GM04503 (cell line): Measurements from ENCODE around the gene DLG2.
"Not testable (repeated sequence)": the region's sequence is repeated elsewhere in the genome, so short reads cannot be mapped to it uniquely, and the experiment has no call there.

Experiments used
- DNase-seq: peaks from one replicate; pipeline ENCODE4 v3.0.0-alpha.2; 2012; ENCODE audit warnings: low read depth

Gene DLG2

DNA sequence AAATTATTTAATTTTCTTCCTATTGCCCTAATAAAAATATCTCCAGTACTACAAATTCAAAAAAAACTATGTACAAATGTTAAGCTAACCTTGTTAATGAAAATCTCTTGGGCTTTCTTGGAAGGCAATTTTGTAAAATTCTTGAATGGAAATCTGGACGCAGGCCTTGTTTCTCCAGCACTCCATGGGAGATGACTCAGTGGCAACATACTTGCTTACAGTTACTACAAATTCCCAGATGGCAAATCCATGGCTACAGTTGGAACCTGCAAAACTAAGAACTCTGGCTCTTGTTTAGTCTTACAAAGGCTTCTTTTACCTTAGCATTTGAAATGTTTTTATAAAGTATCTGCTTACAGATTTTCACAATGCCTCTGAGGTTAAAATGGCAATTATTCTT, 725.2 kb downstream of the DLG2 start:
- peak; percentile 48 for DNase-seq

GRCh38 chr11:84899740-84900139, 727.4 kb downstream of the DLG2 start:
- DNase-seq: no peak

DNA sequence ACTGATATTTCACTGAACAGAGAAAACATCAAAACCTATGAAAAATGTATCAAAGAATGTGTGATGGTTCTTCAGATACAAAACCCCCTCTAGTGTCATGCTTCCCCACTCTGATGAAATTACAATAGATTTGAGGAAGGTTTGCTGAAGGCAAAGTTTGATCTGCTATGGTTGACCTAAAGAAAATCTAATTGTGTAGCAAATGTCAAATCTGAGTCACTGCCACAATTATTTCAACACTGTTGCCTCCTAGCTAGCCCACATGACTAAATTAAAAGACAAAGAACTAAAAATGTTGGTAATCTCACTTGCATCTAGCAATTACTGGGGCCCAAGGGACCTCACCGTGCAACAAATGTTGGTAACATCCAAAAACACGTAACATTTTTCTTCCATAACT, 728.0 kb downstream of the DLG2 start:
- no peak for DNase-seq

DNA sequence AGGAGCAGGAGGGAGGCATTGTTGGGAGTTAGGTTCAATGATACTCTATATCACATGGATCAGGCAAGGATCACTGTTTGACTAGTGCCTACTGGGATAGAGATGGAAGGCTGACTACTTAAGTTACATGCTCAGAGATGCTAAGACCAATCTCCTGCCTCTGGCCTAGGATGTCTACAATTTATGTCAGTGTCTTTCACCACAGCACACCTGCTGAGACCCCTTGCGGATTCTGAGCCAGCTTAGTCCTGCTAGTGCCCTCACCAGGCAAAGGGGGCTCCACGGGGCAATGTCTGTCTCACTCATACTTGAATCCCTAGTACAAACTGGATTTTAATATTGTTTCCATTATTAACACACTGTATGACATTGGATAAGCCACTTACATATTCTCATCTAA, 732.5 kb downstream of the DLG2 start:
- DNase-seq: no peak

DNA sequence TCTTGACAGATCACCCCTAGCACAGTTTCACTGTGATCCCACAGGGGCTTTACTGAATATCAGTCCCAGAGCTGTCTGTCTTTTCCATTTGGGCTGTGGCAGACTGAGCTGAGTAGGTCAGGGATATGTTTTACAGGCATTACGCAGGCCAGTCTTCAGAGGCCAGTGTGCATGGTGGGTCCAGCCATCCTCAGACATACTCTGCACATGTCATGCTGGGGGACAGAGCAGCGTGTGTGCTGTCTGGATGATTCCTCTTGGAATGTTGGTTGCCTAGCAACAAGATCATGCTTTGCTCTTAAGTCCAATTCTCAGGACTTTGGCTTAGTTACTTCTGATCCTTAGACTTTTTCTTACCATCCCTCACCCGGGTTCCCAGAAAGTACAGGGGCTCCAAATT, 736.5 kb downstream of the DLG2 start:
- no peak for DNase-seq

DNA sequence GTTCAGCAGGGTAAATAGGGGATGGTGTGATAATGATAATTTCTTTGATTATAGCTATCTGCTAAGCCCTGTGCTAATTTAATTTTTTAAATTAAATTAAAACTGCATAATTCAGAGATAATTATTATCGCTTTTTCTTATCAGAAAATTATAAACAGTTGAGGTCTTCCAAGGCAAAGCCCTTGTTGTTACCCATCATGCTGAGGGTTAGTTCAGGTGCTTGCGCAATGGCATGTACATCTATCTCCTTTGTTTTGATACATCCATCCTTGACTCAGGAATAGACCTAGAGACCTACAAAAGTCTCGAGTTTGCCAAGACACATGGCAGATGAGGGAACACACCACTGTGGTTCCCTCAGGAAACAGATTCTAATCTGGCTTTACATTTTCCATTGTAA, 737.6 kb downstream of the DLG2 start:
- DNase-seq: no peak

GRCh38 chr11:84887055-84887629, 740.0 kb downstream of the DLG2 start:
- no peak for DNase-seq

DNA sequence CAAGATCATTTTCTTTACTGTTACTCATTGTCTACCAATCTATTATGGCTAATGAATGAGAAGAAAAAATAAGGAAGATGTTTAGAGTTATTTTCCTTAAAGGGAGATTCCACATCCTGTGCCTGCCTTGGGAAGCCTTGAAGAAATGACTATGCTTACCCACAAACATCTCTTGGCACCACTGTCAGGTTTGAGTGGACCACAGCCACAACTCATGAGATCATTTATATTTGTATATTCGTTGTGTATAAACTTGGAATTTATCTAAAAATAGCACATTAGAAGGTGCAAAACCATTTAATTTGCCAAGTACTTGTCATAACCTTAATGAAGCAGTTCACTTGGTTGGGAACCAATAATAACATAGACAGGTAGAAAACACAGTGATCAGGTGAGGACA, 740.8 kb downstream of the DLG2 start:
- no peak for DNase-seq

DNA sequence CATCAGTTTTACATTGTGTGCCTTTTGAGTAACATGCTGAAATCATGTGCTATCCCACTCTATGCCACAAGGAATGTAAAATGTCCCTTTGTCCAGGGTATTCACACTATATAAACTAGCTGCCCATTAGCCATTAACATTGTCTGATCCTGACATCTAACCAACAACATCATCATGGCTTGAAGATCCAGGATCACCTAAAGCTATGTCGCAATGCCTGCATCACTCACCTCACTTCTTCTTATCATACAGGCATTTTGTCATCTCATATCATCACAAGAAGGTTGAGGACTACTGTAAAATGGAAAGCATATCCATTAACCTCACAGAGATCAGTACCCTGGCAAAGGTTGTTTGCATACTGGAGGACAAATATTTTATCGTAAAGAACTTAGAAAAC, 742.3 kb downstream of the DLG2 start:
- DNase-seq: no peak

DNA sequence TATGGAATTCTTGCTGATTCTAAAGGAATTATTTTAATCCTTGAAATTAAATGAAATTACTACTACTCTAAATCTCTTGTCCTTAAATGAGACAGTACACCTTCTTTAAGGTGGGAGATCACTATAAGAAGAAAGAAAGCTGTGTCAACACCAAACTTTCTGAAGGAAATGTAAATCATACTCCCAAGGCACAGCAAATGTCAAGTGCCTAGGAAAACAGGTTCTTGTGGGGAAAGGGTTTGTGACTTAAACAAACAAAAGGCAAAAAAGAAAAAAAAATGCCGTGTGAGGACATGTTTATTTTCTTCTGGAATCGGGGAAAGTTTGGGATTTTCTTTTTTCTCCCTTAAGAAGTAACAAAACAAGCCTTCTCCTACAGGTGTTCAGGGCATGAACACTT, 745.1 kb downstream of the DLG2 start:
- no peak for DNase-seq

- no peak for DNase-seq
These were observed 756.0 kb downstream of the DLG2 start for GRCh38 chr11:84871116-84871515.

DNA sequence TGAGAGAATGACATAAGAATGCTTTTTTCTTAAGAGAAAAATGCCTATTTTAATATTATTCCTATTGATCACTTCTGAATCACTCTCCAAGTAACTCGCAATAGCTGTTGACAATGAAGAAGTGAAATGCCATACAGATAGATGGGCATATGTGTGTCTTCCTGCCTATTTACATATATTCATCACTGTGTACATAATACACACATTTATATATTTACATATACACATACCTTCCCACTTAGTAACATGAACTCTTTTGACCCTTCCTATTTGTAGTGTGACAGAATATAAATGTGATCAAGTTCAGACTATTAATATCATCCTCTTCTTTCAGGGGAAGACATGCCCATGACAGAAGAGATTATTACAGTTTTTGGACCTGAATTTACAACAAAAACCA, 756.7 kb downstream of the DLG2 start:
- no peak for DNase-seq

GRCh38 chr11:84866922-84867321, 760.2 kb downstream of the DLG2 start:
- no peak for DNase-seq

DNA sequence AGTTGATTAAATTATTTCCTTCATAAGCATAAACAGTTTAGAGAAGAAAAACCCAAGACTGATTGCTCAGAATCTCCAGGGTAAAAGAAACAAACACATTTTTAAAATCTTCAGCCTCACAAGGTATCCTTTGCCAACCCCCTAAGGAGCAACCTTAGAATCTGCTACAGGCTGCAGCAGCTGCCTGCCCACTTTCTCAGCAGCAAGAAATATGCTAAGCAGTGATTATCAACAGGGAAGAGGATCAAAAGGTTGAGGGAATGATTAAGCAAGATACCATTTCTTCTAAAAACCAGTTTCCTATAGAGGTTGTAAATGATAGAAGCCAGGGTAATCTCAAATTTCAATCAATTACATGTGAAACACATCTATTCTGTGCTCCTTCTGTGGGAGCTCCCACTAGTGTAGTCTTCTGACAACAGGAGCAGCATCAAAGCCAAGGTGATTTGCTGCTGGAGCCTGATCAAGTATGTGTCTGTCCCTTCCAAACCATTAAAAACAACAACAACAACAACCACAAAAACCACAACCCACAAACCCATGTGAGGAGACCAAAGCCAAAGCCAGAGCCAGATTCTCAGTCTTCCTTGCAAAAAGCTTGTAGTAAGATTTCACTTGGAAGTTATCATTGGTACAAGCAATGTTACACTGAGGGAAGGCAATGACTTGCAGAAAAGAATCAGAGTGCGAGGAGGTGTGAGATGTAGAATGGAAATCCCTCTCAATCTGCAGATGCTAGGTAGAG, 761.2 kb downstream of the DLG2 start:
- no peak for DNase-seq

- DNase-seq: no peak
These were observed 761.9 kb downstream of the DLG2 start for GRCh38 chr11:84865257-84865656.

- no peak for DNase-seq
These were observed 769.4 kb downstream of the DLG2 start for GRCh38 chr11:84857746-84858145.

- DNase-seq: peak; percentile 45
These were observed 771.5 kb downstream of the DLG2 start for GRCh38 chr11:84855508-84856245.

DNA sequence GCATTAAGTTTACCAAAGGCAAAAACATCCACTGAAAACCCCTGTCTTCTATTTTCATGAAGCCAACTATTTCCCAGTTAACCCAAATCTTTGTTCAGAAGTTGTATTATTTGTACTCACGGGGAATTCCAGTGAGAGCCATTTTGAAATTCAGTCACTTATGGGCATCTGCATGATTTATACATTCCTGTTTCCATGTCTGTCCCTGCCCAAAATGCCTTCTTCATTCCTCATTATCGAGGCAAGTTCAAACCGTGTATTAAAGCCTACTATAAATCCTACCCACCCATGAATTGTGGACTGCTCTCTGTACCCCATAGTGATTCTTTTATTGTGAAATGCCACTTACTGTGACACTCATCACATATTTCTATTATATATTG, 772.7 kb downstream of the DLG2 start:
- no peak for DNase-seq

DNA sequence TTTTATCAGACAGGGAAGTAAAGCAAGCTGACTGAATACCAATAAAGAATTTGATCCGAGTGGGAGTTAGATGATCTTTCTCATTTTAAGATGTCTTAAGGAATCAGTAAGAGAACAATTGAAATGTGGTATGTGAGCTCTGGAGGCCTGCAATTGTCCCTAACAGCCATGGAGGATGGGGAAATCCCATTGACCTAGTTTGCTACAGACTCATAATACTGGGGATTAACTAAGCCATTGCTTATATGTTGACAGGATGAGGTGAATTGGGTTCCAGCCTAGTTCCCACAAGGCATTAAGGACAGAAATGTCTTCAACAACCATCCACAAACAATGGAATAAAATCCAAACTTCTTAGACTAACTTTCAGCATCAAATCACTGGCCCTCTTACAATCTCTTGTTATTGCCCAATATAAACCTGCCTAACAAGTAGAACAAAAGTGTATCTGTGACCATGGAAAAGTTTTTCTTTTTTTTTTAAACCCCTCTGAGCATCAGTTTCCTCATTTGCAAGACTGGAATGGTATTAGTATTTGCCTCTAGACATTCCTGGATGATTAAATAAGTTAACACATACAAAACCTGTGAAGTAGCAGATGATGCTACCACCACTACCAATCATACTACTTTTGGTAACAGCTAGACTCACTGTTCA, 773.2 kb downstream of the DLG2 start:
- DNase-seq: no peak

DNA sequence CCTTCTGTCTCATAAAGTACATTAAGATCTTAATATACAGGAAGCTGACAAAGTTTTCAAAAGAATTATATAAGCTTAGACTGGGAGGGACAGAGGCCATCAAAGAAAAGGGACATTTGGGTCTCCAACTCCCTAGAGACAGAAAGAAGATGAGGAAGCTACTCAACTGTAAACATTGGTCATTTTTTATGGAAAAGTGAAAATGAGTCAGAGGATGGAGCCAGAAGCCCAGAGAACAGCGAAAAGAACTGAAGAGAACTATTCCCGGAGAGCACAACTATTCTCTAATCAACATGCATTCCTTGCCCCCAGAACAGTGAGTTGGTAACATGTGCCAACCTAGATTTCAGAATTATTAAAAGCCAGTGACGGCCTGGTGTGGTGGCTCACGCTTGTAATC, 779.3 kb downstream of the DLG2 start:
- DNase-seq: no peak

DNA sequence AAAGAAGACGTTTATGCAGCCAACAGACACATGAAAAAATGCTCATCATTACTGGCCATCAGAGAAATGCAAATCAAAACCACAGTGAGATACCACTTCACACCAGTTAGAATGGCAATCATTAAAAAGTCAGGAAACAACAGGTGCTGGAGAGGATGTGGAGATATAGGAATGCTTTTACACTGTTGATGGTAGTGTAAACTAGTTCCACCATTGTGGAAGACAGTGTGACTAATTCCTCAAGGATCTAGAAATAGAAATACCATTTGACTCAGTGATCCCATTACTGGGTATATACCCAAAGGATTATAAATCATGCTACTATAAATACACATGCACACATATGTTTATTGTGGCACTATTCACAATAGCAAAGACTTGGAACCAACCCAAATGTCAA, 786.9 kb downstream of the DLG2 start:
- DNase-seq: not testable (repeated sequence)

GRCh38 chr11:84837402-84838069, 789.6 kb downstream of the DLG2 start:
- no peak for DNase-seq
